ENCODE results near the gene KCNMA1.

Gene KCNMA1

GRCh38 chr10:77297393-77297739 is 340.2 kb downstream of the KCNMA1 start:
- peak; percentile 91 for DNase-seq (ENCODE audit: low read depth)

GRCh38 chr10:77296534-77297392 is 340.8 kb downstream of the KCNMA1 start:
- no peak for DNase-seq (ENCODE audit: low read depth)

GRCh38 chr10:77293773-77294172 is 343.8 kb downstream of the KCNMA1 start:
- DNase-seq (ENCODE audit: low read depth): no peak

GRCh38 chr10:77293347-77293746 is 344.3 kb downstream of the KCNMA1 start:
- no peak for DNase-seq (ENCODE audit: low read depth)

GRCh38 chr10:77291596-77292505 is 345.8 kb downstream of the KCNMA1 start:
- DNase-seq (ENCODE audit: low read depth): no peak

GRCh38 chr10:77290528-77291155 is 347.0 kb downstream of the KCNMA1 start:
- DNase-seq (ENCODE audit: low read depth): peak; percentile 97

- peak; percentile 90 for DNase-seq (ENCODE audit: low read depth)
These were observed 347.8 kb downstream of the KCNMA1 start for GRCh38 chr10:77289790-77290189.

GRCh38 chr10:77289027-77289501 is 348.5 kb downstream of the KCNMA1 start:
- DNase-seq (ENCODE audit: low read depth): no peak

GRCh38 chr10:77287647-77288120 is 349.9 kb downstream of the KCNMA1 start:
- peak; percentile 69 for DNase-seq (ENCODE audit: low read depth)

GRCh38 chr10:77286531-77287508 is 350.8 kb downstream of the KCNMA1 start:
- no peak for DNase-seq (ENCODE audit: low read depth)

GRCh38 chr10:77285529-77286182 is 352.0 kb downstream of the KCNMA1 start:
- no peak for DNase-seq (ENCODE audit: low read depth)

GRCh38 chr10:77284797-77285196 is 352.8 kb downstream of the KCNMA1 start:
- no peak for DNase-seq (ENCODE audit: low read depth)

- DNase-seq (ENCODE audit: low read depth): no peak
These were observed 354.3 kb downstream of the KCNMA1 start for GRCh38 chr10:77283326-77283725.

- peak; percentile 54 for DNase-seq (ENCODE audit: low read depth)
These were observed 355.4 kb downstream of the KCNMA1 start for GRCh38 chr10:77282163-77282562.

- no peak for DNase-seq (ENCODE audit: low read depth)
These were observed 355.9 kb downstream of the KCNMA1 start for GRCh38 chr10:77281719-77282118.

- DNase-seq (ENCODE audit: low read depth): peak; percentile 43
These were observed 358.4 kb downstream of the KCNMA1 start for GRCh38 chr10:77279207-77279606.

- DNase-seq (ENCODE audit: low read depth): peak; percentile 67
These were observed 363.4 kb downstream of the KCNMA1 start for GRCh38 chr10:77274046-77274795.

- DNase-seq (ENCODE audit: low read depth): no peak
These were observed 368.4 kb downstream of the KCNMA1 start for GRCh38 chr10:77269163-77269562.

- DNase-seq (ENCODE audit: low read depth): no peak
These were observed 368.9 kb downstream of the KCNMA1 start for GRCh38 chr10:77268721-77269120.
